OCI-LY7 (cell line): Measurements from ENCODE around the gene CALU. TPM values are rescaled to one million over a fixed set of nuclear protein-coding genes. Genes with fewer than 3 reads are reported as not detected.
A peak's percentile ranks its signal among the peaks of the same experiment; 100 is the strongest.

Experiments used
- BruUV-seq: library from RNA; stranded (reverse); fragments of 400-500 nt; replicated peaks from 2 replicates; lab custom pipeline; 2021; lab: Mats Ljungman, UMichigan
- CTCF ChIA-PET: fragments of 300-600 bp; sonication (Branson Sonifier 250); formaldehyde crosslinking; loops from one replicate; lab custom pipeline; 2022; ENCODE audit warnings: antibody characterized with exemption; ENCODE audit not compliant: unreplicated experiment; lab: Charles Lee
- POLR2A ChIA-PET: fragments of 300-600 bp; sonication (Branson Sonifier 250); formaldehyde crosslinking; loops from one replicate; lab custom pipeline; 2022; ENCODE audit warnings: antibody characterized with exemption; lab: Charles Lee
- DNase-seq: peaks from one replicate; pipeline ENCODE4 v3.0.0-alpha.2; 2015; ENCODE audit warnings: low spot score
- H2AFZ ChIP-seq: fragments of 200-600 bp; sonication (generic), shearing (Covaris generic); 2 replicates; pipeline ENCODE4 v1.6.1; 2014; ENCODE audit warnings: mild to moderate bottlenecking, antibody characterized with exemption, low read length, moderate library complexity
- H3K27ac ChIP-seq: fragments of 200-600 bp; sonication (generic); 2 replicates; pipeline ENCODE4 v1.5.1; 2014; ENCODE audit warnings: mixed run types, low read depth, mild to moderate bottlenecking, moderate library complexity, low read length, inconsistent platforms; ENCODE audit not compliant: poor library complexity, severe bottlenecking
- H3K36me3 ChIP-seq: fragments of 200-600 bp; sonication (generic); 2 replicates; pipeline ENCODE4 v1.6.1; 2014; ENCODE audit warnings: mild to moderate bottlenecking, antibody characterized with exemption, low read length, moderate library complexity, mixed read lengths; ENCODE audit not compliant: insufficient read depth
- H3K4me1 ChIP-seq: fragments of 200-600 bp; sonication (generic); 2 replicates; pipeline ENCODE4 v1.5.1; 2014; ENCODE audit warnings: mild to moderate bottlenecking, low read length; ENCODE audit not compliant: insufficient read depth, poor library complexity, severe bottlenecking
- H3K4me2 ChIP-seq: fragments of 200-600 bp; sonication (generic); 2 replicates; pipeline ENCODE4 v1.6.1; 2014; ENCODE audit warnings: mild to moderate bottlenecking, low read length
- H3K4me3 ChIP-seq: fragments of 200-600 bp; sonication (generic); 2 replicates; pipeline ENCODE4 v1.5.1; 2014; ENCODE audit warnings: mild to moderate bottlenecking, low read depth, low read length; ENCODE audit not compliant: poor library complexity, severe bottlenecking
- H3K79me2 ChIP-seq: fragments of 200-600 bp; sonication (generic); 2 replicates; pipeline ENCODE4 v1.6.1; 2016; ENCODE audit warnings: low read depth, mild to moderate bottlenecking, low read length, moderate library complexity, mixed read lengths; ENCODE audit not compliant: insufficient read depth
- H3K9me2 ChIP-seq: fragments of 200-600 bp; sonication (generic); 2 replicates; pipeline ENCODE4 v1.6.1; 2016; ENCODE audit warnings: mild to moderate bottlenecking, low read length, mixed read lengths; ENCODE audit not compliant: insufficient read depth
- H3K9me3 ChIP-seq: fragments of 200-600 bp; sonication (generic); 2 replicates; pipeline ENCODE4 v1.6.1; 2014; ENCODE audit warnings: mild to moderate bottlenecking, mixed run types, low read length, mixed read lengths
- H4K20me1 ChIP-seq: fragments of 200-600 bp; sonication (generic); 2 replicates; pipeline ENCODE4 v1.6.1; 2014; ENCODE audit warnings: mild to moderate bottlenecking, antibody characterized with exemption, low read length, moderate library complexity, mixed read lengths; ENCODE audit not compliant: insufficient read depth
- CTCF ChIP-seq: fragments of 200-600 bp; sonication (generic); conservative IDR thresholded peaks from 2 replicates; pipeline ENCODE4 v1.5.1; 2014; ENCODE audit warnings: mild to moderate bottlenecking, antibody characterized with exemption, low read length, moderate library complexity, mixed read lengths
- EZH2phosphoT487 ChIP-seq: fragments of 200-600 bp; sonication (generic); IDR thresholded peaks from 2 replicates; pipeline ENCODE4 v1.6.1; 2018; ENCODE audit warnings: low read depth, borderline replicate concordance, mild to moderate bottlenecking, mixed run types, antibody characterized with exemption, low read length, moderate library complexity, mixed read lengths
- intact Hi-C: fragments of 100-400 bp; cut with micrococcal nuclease; formaldehyde crosslinking; loops from one replicate; pipeline ENCODE4 v1.10.0; 2022; ENCODE audit not compliant: unreplicated experiment
- total RNA-seq, 2 experiments: library from RNA; depleted of rRNA in 1 of 2; stranded (reverse); fragments of >200 nt in 1 of 2; shearing (Covaris generic) in 1 of 2; gene quantifications; 2 replicates each; pipeline ENCODE4 v1.2.3, GENCODE V29; 2014 to 2022

Gene CALU
- total RNA-seq, 2 experiments from 2014 or later = 45.6 to 52.8 TPM

GRCh38 chr7:128739990-128740682 is 977 bp downstream of the CALU start:
- no peak for DNase-seq
- Histone ChIP-seq H3K79me2 (peaks cover 58% of the 10 kb centered on the region), H3K4me1 (peaks cover 25% of the 10 kb centered on the region), H4K20me1 (peaks cover 25% of the 10 kb centered on the region), H3K4me2 (peak overlapping the region; percentile 89), H3K9me3 (no peaks in the 10 kb centered on the region), H3K4me3 (peak overlapping the region; percentile 87), H3K36me3 (peaks cover 30% of the 10 kb centered on the region; the same call in 1 of the 2 replicates), H2AFZ (peak overlapping the region; percentile 73; the same call in 1 of the 2 replicates), H3K9me2 (no peaks in the 10 kb centered on the region), H3K27ac (peak overlapping the region; percentile 55)
- TF ChIP-seq CTCF (no peak), EZH2phosphoT487 (no peak)
- ChIA-PET POLR2A (interaction anchor here (0.6 to 4.8 kb wide), 14 partner anchors 8 to 397 kb away, joined by 3 to 17 read pairs (median 6); partner anchors contain the start of gene ATP6V1F), CTCF (interaction anchor here (0.6 to 1.2 kb wide), 3 partner anchors 11 to 1404 kb away, joined by 3 read pairs; no protein-coding TSS in a partner anchor)
- TSS peak; percentile 72 for BruUV-seq
- intact Hi-C loops = loop anchor here (1.0 kb wide), 1 partner anchor 51 kb away; the partner anchor contains the start of gene CCDC136

GRCh38 chr7:128740996-128741395 is 1.8 kb downstream of the CALU start:
- H4K20me1 ChIP-seq = peaks cover 25% of the 10 kb centered on the region
- 0 out of 2 replicates have a peak, but pooled peaks cover 3% of the 10 kb centered on the region for H3K9me3 ChIP-seq
- ChIA-PET CTCF (no interaction called here), POLR2A (interaction anchor here (1.1 to 4.8 kb wide), 6 partner anchors 7 to 142 kb away, joined by 4 to 17 read pairs (median 8); no protein-coding TSS in a partner anchor)
- H3K4me1 ChIP-seq = peaks cover 25% of the 10 kb centered on the region
- no peak overlapping the region for H3K27ac ChIP-seq
- peak overlapping the region; percentile 89 for H3K4me2 ChIP-seq
- peak overlapping the region; percentile 87 for H3K4me3 ChIP-seq
- peaks cover 67% of the 10 kb centered on the region for H3K79me2 ChIP-seq
- intact Hi-C loops = no loop called here
- H3K9me2 ChIP-seq = no peaks in the 10 kb centered on the region
- peaks cover 39% of the 10 kb centered on the region for H3K36me3 ChIP-seq
- no TSS peak for BruUV-seq
- no peak for TF ChIP-seq CTCF
- TF ChIP-seq EZH2phosphoT487 = no peak
- no peak for DNase-seq
- no peak overlapping the region for H2AFZ ChIP-seq
